ENCODE results near the gene HPSE2. TPM values are rescaled to one million over a fixed set of nuclear protein-coding genes. Genes with fewer than 3 reads are reported as not detected.

The HPSE2 gene
- total and polyA plus RNA-seq, 2 donors (not counting 1 experiment from before 2014, with no cell fraction given): not detected

DNA sequence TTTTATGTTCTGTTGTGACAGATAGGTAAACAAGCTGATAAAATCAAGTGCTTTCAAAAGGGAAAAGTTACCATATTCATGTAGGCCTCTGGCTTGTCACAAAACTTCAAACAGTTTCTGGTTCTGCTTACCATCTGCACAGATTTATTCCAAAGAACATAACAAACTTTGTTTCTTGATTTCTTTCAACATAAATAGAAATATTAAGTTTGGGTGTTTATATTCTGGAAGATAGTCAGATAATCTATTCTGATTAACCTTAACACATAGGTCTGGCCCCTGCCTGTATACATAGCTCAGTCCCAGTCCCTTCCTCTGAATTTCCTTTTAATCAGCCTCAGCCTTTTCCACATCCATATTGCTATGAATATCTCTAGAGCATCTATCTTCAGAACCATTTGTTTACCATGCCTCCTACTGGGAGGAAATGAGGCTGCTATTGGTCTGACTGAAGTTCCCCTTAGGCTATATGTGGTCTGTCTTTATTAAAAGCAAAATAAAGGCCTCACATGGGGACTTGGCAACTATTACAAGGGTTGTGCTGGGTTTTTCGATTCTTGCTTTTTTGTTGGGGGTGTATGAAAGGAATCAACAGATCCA, 319.0 kb downstream of the HPSE2 start:
- TF ChIP-seq, protein P1, sequence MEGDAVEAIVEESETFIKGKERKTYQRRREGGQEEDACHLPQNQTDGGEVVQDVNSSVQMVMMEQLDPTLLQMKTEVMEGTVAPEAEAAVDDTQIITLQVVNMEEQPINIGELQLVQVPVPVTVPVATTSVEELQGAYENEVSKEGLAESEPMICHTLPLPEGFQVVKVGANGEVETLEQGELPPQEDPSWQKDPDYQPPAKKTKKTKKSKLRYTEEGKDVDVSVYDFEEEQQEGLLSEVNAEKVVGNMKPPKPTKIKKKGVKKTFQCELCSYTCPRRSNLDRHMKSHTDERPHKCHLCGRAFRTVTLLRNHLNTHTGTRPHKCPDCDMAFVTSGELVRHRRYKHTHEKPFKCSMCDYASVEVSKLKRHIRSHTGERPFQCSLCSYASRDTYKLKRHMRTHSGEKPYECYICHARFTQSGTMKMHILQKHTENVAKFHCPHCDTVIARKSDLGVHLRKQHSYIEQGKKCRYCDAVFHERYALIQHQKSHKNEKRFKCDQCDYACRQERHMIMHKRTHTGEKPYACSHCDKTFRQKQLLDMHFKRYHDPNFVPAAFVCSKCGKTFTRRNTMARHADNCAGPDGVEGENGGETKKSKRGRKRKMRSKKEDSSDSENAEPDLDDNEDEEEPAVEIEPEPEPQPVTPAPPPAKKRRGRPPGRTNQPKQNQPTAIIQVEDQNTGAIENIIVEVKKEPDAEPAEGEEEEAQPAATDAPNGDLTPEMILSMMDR (IDR thresholded peaks at IDR 0.05): no peak
- no peak for TF ChIP-seq EZH2 (IDR thresholded peaks at IDR 0.05; ENCODE audit: borderline replicate concordance, insufficient read depth, low read depth, low read length, poor library complexity, severe bottlenecking)
- Histone ChIP-seq H3K9ac (ENCODE audit: low read length) (no peak overlapping the region), H3K27ac (ENCODE audit: low read length in 2 of 2) (no peak overlapping the region), H3K4me2 (replicated peaks; ENCODE audit: low read depth, low read length, poor library complexity, severe bottlenecking) (no peak overlapping the region), H3K9me3 (ENCODE audit: control extremely low read depth in 1 of 3, control insufficient read depth in 2 of 3, insufficient read depth in 1 of 3, low read length in 2 of 3) (no peaks in the 10 kb centered on the region), H3K4me3 (ENCODE audit: control extremely low read depth in 1 of 5, extremely low read depth in 1 of 5, insufficient read depth in 1 of 5, low read depth in 2 of 5, low read length in 4 of 5) (no peak overlapping the region), H3K27me3 (replicated peaks in 1 of 4; ENCODE audit: control extremely low read depth in 1 of 4, control insufficient read depth in 3 of 4, insufficient read depth in 4 of 4, low read length in 3 of 4) (no peaks in the 10 kb centered on the region), H4K20me1 (ENCODE audit: control insufficient read depth, insufficient read depth, low read length, poor library complexity, severe bottlenecking) (no peaks in the 10 kb centered on the region), H3K79me2 (ENCODE audit: control insufficient read depth, insufficient read depth, low read length) (no peaks in the 10 kb centered on the region), H3K36me3 (replicated peaks in 1 of 2; ENCODE audit: control extremely low read depth in 1 of 2, control insufficient read depth in 1 of 2, extremely low read depth in 1 of 2, insufficient read depth in 2 of 2, low read length in 1 of 2) (no peaks in the 10 kb centered on the region), H2AFZ (ENCODE audit: insufficient read depth, low read depth, low read length, poor library complexity, severe bottlenecking) (no peak overlapping the region), H3K4me1 (ENCODE audit: control insufficient read depth in 2 of 2, insufficient read depth in 2 of 2, low read length in 2 of 2) (no peaks in the 10 kb centered on the region)
- WGBS (ENCODE audit: insufficient coverage): no CpG with 5 or more reads among the region's 1 CpG
- Mint-ChIP-seq H3K27me3 (no peaks in the 10 kb centered on the region), H3K9me3 (ENCODE audit: insufficient read depth) (no peaks in the 10 kb centered on the region), H3K4me1 (no peaks in the 10 kb centered on the region), H3K27ac (no peak overlapping the region), H3K4me3 (no peak overlapping the region)
- ATAC-seq (ENCODE audit: low read depth) (no peak), DNase-seq (no peak)
- CTCF ChIA-PET: no interaction called here
- intact Hi-C loops (cut with micrococcal nuclease): no loop called here
- POLR2A ChIA-PET: no interaction called here

DNA sequence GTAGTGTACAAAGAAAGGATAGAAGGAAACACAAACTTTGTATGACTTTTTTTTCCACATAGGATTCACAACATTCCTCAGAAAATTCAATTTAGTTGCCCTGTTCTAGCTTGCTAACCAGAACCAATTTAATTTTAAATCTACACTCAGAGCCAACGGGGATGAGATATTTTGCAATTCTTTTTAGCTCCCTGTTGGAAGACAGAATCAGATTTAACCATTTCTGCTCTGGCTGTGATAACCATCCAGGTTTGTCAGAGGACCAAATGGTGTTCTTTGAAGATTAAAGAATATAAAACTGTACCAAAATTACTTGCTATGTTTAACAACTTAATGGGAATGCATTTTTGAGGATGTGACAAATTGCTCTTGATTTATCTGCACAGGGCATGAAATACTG, 319.7 kb downstream of the HPSE2 start:
- no peaks in the 10 kb centered on the region for H3K27me3 Mint-ChIP-seq
- Histone ChIP-seq H3K36me3 (replicated peaks in 1 of 2; ENCODE audit: control extremely low read depth in 1 of 2, control insufficient read depth in 1 of 2, extremely low read depth in 1 of 2, insufficient read depth in 2 of 2, low read length in 1 of 2) (no peaks in the 10 kb centered on the region), H3K9ac (ENCODE audit: low read length) (no peak overlapping the region), H4K20me1 (ENCODE audit: control insufficient read depth, insufficient read depth, low read length, poor library complexity, severe bottlenecking) (no peaks in the 10 kb centered on the region), H3K4me2 (replicated peaks; ENCODE audit: low read depth, low read length, poor library complexity, severe bottlenecking) (no peak overlapping the region), H2AFZ (ENCODE audit: insufficient read depth, low read depth, low read length, poor library complexity, severe bottlenecking) (no peak overlapping the region), H3K4me3 (ENCODE audit: control extremely low read depth in 1 of 5, extremely low read depth in 1 of 5, insufficient read depth in 1 of 5, low read depth in 2 of 5, low read length in 4 of 5) (no peak overlapping the region), H3K27ac (ENCODE audit: low read length in 2 of 2) (no peak overlapping the region), H3K79me2 (ENCODE audit: control insufficient read depth, insufficient read depth, low read length) (no peaks in the 10 kb centered on the region), H3K9me3 (ENCODE audit: control extremely low read depth in 1 of 3, control insufficient read depth in 2 of 3, insufficient read depth in 1 of 3, low read length in 2 of 3) (no peaks in the 10 kb centered on the region), H3K27me3 (replicated peaks in 1 of 4; ENCODE audit: control extremely low read depth in 1 of 4, control insufficient read depth in 3 of 4, insufficient read depth in 4 of 4, low read length in 3 of 4) (no peaks in the 10 kb centered on the region), H3K4me1 (ENCODE audit: control insufficient read depth in 2 of 2, insufficient read depth in 2 of 2, low read length in 2 of 2) (no peaks in the 10 kb centered on the region)
- CTCF ChIA-PET: no interaction called here
- POLR2A ChIA-PET: no interaction called here
- H3K4me3 Mint-ChIP-seq: no peak overlapping the region
- no CpG with 5 or more reads among the region's 1 CpG for WGBS (ENCODE audit: insufficient coverage)
- H3K27ac Mint-ChIP-seq: no peak overlapping the region
- intact Hi-C loops (cut with micrococcal nuclease): no loop called here
- ATAC-seq (ENCODE audit: low read depth): no peak
- no peak for DNase-seq
- no peaks in the 10 kb centered on the region for H3K9me3 Mint-ChIP-seq (ENCODE audit: insufficient read depth)
- no peak for TF ChIP-seq EZH2 (IDR thresholded peaks at IDR 0.05; ENCODE audit: borderline replicate concordance, insufficient read depth, low read depth, low read length, poor library complexity, severe bottlenecking)
- TF ChIP-seq, protein P1 (IDR thresholded peaks at IDR 0.05): no peak
- H3K4me1 Mint-ChIP-seq: no peaks in the 10 kb centered on the region
